ENCODE measurements around the gene KLHDC4. TPM values are rescaled to one million over a fixed set of nuclear protein-coding genes. Genes with fewer than 3 reads are reported as not detected.

The KLHDC4 gene
- polyA plus RNA-seq, 2 of the 4 experiments (the other 2 are of a cell fraction): 25.9 to 37.2 TPM

DNA sequence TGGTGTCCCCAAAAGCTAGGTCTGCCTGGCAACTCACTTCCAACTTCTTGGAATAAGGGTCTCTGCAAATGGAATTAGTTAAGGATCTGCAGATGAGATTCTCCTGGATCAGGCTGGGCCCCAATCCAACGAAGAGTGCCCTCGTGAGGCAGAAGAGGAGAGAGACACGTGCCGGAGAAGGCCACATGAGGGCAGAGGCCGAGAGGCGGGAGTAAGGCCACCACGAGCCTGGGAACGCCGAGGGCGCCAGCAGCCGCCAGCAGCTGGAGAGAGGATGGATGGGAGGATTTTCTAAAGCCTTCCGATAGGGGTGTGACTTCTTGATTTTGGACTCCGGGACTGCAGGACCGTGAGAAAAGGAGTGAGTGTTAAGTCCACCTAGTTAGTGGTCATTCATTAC is 87.2 kb downstream of the KLHDC4 start (continued):
- TF ChIP-seq, protein P1, sequence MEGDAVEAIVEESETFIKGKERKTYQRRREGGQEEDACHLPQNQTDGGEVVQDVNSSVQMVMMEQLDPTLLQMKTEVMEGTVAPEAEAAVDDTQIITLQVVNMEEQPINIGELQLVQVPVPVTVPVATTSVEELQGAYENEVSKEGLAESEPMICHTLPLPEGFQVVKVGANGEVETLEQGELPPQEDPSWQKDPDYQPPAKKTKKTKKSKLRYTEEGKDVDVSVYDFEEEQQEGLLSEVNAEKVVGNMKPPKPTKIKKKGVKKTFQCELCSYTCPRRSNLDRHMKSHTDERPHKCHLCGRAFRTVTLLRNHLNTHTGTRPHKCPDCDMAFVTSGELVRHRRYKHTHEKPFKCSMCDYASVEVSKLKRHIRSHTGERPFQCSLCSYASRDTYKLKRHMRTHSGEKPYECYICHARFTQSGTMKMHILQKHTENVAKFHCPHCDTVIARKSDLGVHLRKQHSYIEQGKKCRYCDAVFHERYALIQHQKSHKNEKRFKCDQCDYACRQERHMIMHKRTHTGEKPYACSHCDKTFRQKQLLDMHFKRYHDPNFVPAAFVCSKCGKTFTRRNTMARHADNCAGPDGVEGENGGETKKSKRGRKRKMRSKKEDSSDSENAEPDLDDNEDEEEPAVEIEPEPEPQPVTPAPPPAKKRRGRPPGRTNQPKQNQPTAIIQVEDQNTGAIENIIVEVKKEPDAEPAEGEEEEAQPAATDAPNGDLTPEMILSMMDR (IDR thresholded peaks at IDR 0.05): peak; percentile 33; the same call in 2 of the 3 replicates
- TF ChIP-seq CBX2 (IDR thresholded peaks at IDR 0.05; ENCODE audit: borderline replicate concordance, low read depth): no peak
- TF ChIP-seq ZNF302 (CRISPR knock-in tag; IDR thresholded peaks at IDR 0.05): no peak
- TF ChIP-seq HOXA7 (CRISPR knock-in tag; IDR thresholded peaks at IDR 0.05): no peak
- TF ChIP-seq EHMT2 (IDR thresholded peaks at IDR 0.05; ENCODE audit: low read depth): no peak
- no peak for TF ChIP-seq HOXB5 (CRISPR knock-in tag; IDR thresholded peaks at IDR 0.05)

DNA sequence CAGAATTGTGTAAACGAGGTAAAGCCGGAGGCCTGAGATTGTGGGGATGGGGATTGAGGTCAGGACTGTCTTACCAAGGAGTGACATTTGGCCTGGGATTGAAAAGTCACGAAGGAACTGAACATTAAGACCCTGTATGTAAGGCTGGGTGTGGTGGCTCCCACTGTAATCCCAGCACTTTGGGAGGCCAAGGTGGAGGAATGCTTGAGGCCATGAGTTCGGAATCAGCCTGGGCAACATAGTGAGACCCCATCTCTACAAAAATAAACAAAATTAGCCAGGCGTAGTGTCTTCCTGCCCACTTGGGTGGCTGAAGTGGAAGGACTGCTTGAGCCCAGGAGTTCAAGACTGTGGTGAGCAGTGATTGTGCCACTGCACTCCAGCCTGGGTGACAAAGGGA is 88.0 kb downstream of the KLHDC4 start:
- DNase-seq (ENCODE audit: low read depth in 1 of 2, low spot score in 1 of 2) (no peak), ATAC-seq (no peak), FAIRE-seq (no peak)
- H3K4me1 ChIP-seq: no peaks in the 10 kb centered on the region; the same call in 2 of the 3 replicates
- no peak overlapping the region for H3K4me3 ChIP-seq
- ChIA-PET CTCF (interaction anchor here (0.7 to 1.1 kb wide), 4 partner anchors 10 to 209 kb away, joined by 3 to 4 read pairs (median 4); no protein-coding TSS in a partner anchor), POLR2A (no interaction called here)
- TF ChIP-seq NR3C1 (IDR thresholded peaks at IDR 0.05) (no peak), BHLHE40 (IDR thresholded peaks at IDR 0.05; ENCODE audit: low read depth, low read length) (no peak)
- 75% methylated on average over 5 of the region's 5 CpGs for WGBS (ENCODE audit: missing lambda C conversion rate)
- no peak overlapping the region for H3K4me2 ChIP-seq
- no peaks in the 10 kb centered on the region for H3K9me3 ChIP-seq
- no peak overlapping the region for H3K27ac ChIP-seq

DNA sequence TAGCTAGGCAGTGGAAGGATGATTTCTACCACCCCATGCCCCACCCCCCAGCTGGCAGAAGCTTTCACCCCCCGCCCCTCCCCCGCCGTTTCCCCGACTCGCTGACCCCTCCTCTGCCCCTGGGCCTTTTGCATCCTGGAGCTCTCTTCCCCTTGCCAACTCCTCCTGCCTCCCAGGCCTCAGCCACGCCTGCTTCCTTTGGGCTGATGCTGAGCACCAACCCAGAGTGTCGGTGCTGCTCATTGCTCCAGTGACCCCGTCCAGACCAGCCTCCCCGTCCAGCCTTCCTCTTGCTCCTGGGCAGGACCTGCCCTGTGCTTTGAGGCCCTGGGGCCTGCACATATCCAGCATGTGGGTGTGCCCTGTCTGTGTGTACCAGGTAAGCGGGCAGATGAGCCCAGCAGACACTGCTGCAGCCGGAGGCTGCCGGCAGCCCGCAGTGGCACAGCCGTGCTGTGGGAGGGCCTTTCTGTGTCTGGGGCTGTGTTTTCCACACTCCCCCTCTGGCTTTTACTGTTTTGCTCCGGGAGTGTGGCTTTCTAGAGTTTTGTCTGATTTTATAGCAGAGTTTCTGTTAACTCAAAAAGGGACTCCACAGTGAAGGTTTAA is 90.6 kb downstream of the KLHDC4 start:
- DNase-seq (ENCODE audit: low read depth in 1 of 2, low spot score in 1 of 2): no peak
- ChIA-PET POLR2A (no interaction called here), CTCF (interaction anchor here (0.7 to 1.6 kb wide), 2 partner anchors 20 to 258 kb away, joined by 3 to 5 read pairs; no protein-coding TSS in a partner anchor)
- FAIRE-seq: no peak
- peak; percentile 16 to 31; a peak in 2 of 6 replicates for ATAC-seq
- WGBS (ENCODE audit: missing lambda C conversion rate): 57% methylated on average over 10 of the region's 15 CpGs
- Histone ChIP-seq H3K9me3 (no peaks in the 10 kb centered on the region), H3K4me1 (no peaks in the 10 kb centered on the region; the same call in 2 of the 3 replicates), H3K27ac (no peak overlapping the region), H3K4me3 (no peak overlapping the region), H3K4me2 (no peak overlapping the region)
- TF ChIP-seq HOXB13 (CRISPR knock-in tag; IDR thresholded peaks at IDR 0.05; ENCODE audit: low read depth): no peak
- TF ChIP-seq E2F6 (IDR thresholded peaks at IDR 0.05; ENCODE audit: borderline replicate concordance, low read depth): no peak
- no peak for TF ChIP-seq JUNB (IDR thresholded peaks at IDR 0.05)
- TF ChIP-seq SREBF2 (IDR thresholded peaks at IDR 0.05): no peak
- no peak for TF ChIP-seq MAX (IDR thresholded peaks at IDR 0.05)
- TF ChIP-seq ZNF302 (CRISPR knock-in tag; IDR thresholded peaks at IDR 0.05): no peak
- no peak for TF ChIP-seq GATA3 (IDR thresholded peaks at IDR 0.05; ENCODE audit: borderline replicate concordance)
- no peak for TF ChIP-seq REST (IDR thresholded peaks at IDR 0.05)
- TF ChIP-seq, protein P2, sequence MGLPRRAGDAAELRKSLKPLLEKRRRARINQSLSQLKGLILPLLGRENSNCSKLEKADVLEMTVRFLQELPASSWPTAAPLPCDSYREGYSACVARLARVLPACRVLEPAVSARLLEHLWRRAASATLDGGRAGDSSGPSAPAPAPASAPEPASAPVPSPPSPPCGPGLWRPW (IDR thresholded peaks at IDR 0.05): no peak
- TF ChIP-seq BHLHE40 (IDR thresholded peaks at IDR 0.05; ENCODE audit: low read depth, low read length): no peak
- TF ChIP-seq ESRRA (IDR thresholded peaks at IDR 0.05; ENCODE audit: borderline replicate concordance, low read length): no peak
